Measurements from ENCODE around the gene CGREF1.

Gene CGREF1

GRCh38 chr2:27053321-27053720, 65.6 kb downstream of the CGREF1 start:
- TF ChIP-seq, protein P1, sequence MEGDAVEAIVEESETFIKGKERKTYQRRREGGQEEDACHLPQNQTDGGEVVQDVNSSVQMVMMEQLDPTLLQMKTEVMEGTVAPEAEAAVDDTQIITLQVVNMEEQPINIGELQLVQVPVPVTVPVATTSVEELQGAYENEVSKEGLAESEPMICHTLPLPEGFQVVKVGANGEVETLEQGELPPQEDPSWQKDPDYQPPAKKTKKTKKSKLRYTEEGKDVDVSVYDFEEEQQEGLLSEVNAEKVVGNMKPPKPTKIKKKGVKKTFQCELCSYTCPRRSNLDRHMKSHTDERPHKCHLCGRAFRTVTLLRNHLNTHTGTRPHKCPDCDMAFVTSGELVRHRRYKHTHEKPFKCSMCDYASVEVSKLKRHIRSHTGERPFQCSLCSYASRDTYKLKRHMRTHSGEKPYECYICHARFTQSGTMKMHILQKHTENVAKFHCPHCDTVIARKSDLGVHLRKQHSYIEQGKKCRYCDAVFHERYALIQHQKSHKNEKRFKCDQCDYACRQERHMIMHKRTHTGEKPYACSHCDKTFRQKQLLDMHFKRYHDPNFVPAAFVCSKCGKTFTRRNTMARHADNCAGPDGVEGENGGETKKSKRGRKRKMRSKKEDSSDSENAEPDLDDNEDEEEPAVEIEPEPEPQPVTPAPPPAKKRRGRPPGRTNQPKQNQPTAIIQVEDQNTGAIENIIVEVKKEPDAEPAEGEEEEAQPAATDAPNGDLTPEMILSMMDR (IDR thresholded peaks at IDR 0.05) = no peak

- TF ChIP-seq, protein P1 (IDR thresholded peaks at IDR 0.05) = no peak
Observed at GRCh38 chr2:27051902-27052645, 66.9 kb downstream of the CGREF1 start.

DNA sequence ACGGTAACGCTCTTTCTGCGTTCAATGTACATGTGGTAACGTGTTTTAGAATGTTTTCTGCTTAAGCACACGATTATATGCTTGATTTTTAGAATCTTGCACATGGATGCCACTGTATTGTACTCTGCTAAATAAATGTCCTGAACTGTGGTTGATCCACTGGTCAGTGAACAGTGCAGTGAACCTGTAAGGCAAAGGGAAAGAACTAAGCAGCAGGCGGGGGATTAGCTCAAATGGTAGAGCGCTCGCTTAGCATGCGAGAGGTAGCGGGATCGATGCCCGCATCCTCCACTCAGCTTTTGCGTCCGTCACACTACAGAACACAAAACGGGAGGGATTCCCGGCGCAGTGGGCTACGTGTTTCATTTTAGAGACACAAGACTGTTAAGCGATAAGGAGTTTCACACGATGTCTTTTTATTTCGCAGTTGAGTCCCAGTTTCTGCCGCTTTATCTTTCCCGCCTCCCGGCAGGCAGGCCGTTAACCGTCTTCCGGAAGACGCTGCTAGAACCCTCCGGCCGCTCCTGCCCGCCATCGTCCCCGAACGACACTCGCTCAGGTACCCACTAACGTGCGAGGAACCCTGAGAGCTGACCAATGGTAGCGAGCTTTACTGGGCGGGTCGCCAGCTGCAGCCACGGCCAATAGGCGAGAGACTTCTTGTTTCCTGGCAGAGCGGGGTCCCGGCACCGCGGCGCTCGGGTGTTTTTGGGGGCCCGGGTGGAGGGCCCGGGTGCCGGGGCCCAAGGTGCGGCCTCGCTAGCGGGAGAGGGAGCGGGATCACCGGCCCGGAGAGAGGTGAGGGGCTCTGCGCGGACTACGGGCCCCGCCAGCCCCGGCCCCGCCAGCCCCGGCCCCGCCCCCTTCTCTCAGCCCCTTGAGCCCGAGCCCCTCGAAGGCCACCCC, 67.7 kb downstream of the CGREF1 start, which contains the start of gene AGBL5:
Gene AGBL5, plus strand, starts transcription at position 673 of the 906 bp plus-strand sequence. CDS start 1,291 bp downstream, outside the sequence.
- TF ChIP-seq, protein P1 (IDR thresholded peaks at IDR 0.05) = no peak
